Prostate gland (tissue), 2 donors: ENCODE results near the gene DEFB129. TPM values are rescaled to one million over a fixed set of nuclear protein-coding genes. Genes with fewer than 3 reads are reported as not detected.
"Not testable (repeated sequence)": the region's sequence is repeated elsewhere in the genome, so short reads cannot be mapped to it uniquely, and the experiment has no call there.

Experiments used
- DNase-seq: peaks from one replicate; pipeline ENCODE4 v3.0.0-alpha.2; 2019; ENCODE audit warnings: low spot score
- H3K27ac ChIP-seq, 2 donors: fragments of 200-600 bp; sonication (generic); 2 replicates each; pipeline ENCODE4 v1.5.1; 2017 to 2019
- H3K27me3 ChIP-seq: fragments of 200-600 bp; sonication (generic); replicated peaks from 2 replicates; pipeline ENCODE4 v1.5.1; 2019; ENCODE audit not compliant: insufficient read depth
- H3K36me3 ChIP-seq, 2 donors: fragments of 200-600 bp; sonication (generic); 1 replicate in 1 of 2; 2 replicates in 1 of 2; pipeline versions ENCODE4 v1.5.1 to v1.8.1; 2017 to 2019
- H3K4me1 ChIP-seq: fragments of 200-600 bp; sonication (generic); replicated peaks from 2 replicates; pipeline ENCODE4 v1.5.1; 2019
- H3K4me3 ChIP-seq, 2 donors: fragments of 200-600 bp; sonication (generic); 2 replicates each; pipeline ENCODE4 v1.5.1; 2017 to 2019
- H3K9me3 ChIP-seq: fragments of 200-600 bp; sonication (generic); 2 replicates; pipeline ENCODE4 v1.5.1; 2017
- POLR2A ChIP-seq: fragments of 450-650 bp; IDR thresholded peaks from one replicate; pipeline ENCODE4 v1.6.1; 2016; ENCODE audit warnings: antibody characterized with exemption, mild to moderate bottlenecking
- POLR2AphosphoS5 ChIP-seq: sonication (generic); formaldehyde crosslinking; IDR thresholded peaks from one replicate; pipeline ENCODE4 v1.6.1; 2017; ENCODE audit warnings: antibody characterized with exemption
- WGBS: methylation state at CpG from one replicate; pipeline ENCODE4 v1.1.5; 2018; 5-methylcytosine and 5-hydroxymethylcytosine counted together
- intact Hi-C: fragments of 100-400 bp; cut with DNase I; formaldehyde crosslinking; loops from one replicate; pipeline ENCODE4 v1.14.2; 2022
- total RNA-seq, 2 donors: library from RNA; depleted of rRNA; stranded (reverse); fragments of >200 nt; gene quantifications; one replicate each; pipeline ENCODE4 v1.1.0, GENCODE V29; 2016
- TF ChIP-seq, protein P1 (sequence below), 4 experiments: fragments of 200-600 bp in 2 of 4; fragments of 450-650 bp in 2 of 4; sonication (generic) in 2 of 4; IDR thresholded peaks; 1 replicate in 3 of 4; 2 replicates in 1 of 4; pipeline ENCODE4 v1.5.1; 2016 to 2019; ENCODE audit warnings: antibody characterized with exemption in 4 of 4, mild to moderate bottlenecking in 2 of 4, moderate library complexity in 2 of 4

DEFB129 gene
- total RNA-seq, 2 donors from 2014 or later = not detected

GRCh38 chr20:251354-251753 is 24.3 kb downstream of the DEFB129 start:
- H3K27me3 ChIP-seq = no peaks in the 10 kb centered on the region
- no peak for DNase-seq
- TF ChIP-seq POLR2A = no peak
- peak; percentile 5 for TF ChIP-seq POLR2AphosphoS5
- intact Hi-C loops = no loop called here
- WGBS = 33% methylated on average over 2 of the region's 2 CpGs
- H3K4me3 ChIP-seq = no peak overlapping the region
- H3K27ac ChIP-seq = no peak overlapping the region
- peaks cover 5% of the 10 kb centered on the region for H3K4me1 ChIP-seq
- H3K36me3 ChIP-seq = no peaks in the 10 kb centered on the region
- H3K9me3 ChIP-seq = no peaks in the 10 kb centered on the region

DNA sequence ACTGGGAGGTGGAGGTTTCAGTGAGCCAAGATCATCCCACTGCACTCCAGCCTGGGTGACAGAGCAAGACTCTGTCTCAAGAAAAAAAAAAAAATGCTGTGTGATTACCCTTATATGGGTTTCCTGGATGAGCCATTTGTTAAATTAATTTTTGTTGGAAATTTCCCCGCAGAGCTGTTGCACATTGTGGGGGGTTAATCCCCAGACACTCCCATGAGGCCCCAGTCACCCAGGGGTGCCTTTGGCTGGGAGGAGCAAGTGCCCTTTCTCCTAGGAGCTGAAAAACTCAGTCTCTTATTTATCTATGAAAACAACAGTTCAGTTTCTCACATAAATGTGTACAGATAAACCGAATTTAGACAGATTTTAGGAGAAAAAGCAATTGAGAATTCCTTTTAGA is 25.7 kb downstream of the DEFB129 start:
- no peak for TF ChIP-seq POLR2A
- TF ChIP-seq, protein P1, sequence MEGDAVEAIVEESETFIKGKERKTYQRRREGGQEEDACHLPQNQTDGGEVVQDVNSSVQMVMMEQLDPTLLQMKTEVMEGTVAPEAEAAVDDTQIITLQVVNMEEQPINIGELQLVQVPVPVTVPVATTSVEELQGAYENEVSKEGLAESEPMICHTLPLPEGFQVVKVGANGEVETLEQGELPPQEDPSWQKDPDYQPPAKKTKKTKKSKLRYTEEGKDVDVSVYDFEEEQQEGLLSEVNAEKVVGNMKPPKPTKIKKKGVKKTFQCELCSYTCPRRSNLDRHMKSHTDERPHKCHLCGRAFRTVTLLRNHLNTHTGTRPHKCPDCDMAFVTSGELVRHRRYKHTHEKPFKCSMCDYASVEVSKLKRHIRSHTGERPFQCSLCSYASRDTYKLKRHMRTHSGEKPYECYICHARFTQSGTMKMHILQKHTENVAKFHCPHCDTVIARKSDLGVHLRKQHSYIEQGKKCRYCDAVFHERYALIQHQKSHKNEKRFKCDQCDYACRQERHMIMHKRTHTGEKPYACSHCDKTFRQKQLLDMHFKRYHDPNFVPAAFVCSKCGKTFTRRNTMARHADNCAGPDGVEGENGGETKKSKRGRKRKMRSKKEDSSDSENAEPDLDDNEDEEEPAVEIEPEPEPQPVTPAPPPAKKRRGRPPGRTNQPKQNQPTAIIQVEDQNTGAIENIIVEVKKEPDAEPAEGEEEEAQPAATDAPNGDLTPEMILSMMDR (IDR thresholded peaks at IDR 0.05) = no peak
- TF ChIP-seq POLR2AphosphoS5 = no peak
- peaks cover 5% of the 10 kb centered on the region for H3K4me1 ChIP-seq
- WGBS = 78% methylated on average over 2 of the region's 2 CpGs

GRCh38 chr20:253447-253846 is 26.4 kb downstream of the DEFB129 start:
- intact Hi-C loops = not testable (repeated sequence)

More for the DNA sequence above, 25.7 kb downstream of the DEFB129 start:
- H3K36me3 ChIP-seq = no peaks in the 10 kb centered on the region
- H3K9me3 ChIP-seq = no peaks in the 10 kb centered on the region
- H3K27me3 ChIP-seq = no peaks in the 10 kb centered on the region
- H3K27ac ChIP-seq = no peak overlapping the region
- DNase-seq = no peak
- no peak overlapping the region for H3K4me3 ChIP-seq
- intact Hi-C loops = no loop called here

GRCh38 chr20:257419-257818 is 30.4 kb downstream of the DEFB129 start, which contains the start of gene DEFB132:
Gene DEFB132, plus strand, starts transcription at chr20:257724. Its CDS starts 55 bp downstream, at chr20:257779.
- no peaks in the 10 kb centered on the region for H3K4me1 ChIP-seq
- TF ChIP-seq POLR2AphosphoS5 = peak; percentile 84
- TF ChIP-seq POLR2A = no peak
- TF ChIP-seq, protein P1 (IDR thresholded peaks at IDR 0.05) = no peak
- H3K4me3 ChIP-seq = no peak within 1 kb of the TSS
- peak; percentile 83 for DNase-seq
- no peaks in the 10 kb centered on the region for H3K9me3 ChIP-seq
- peak within 1 kb of the TSS; percentile 21 to 56 for H3K27ac ChIP-seq
- WGBS = 36% methylated on average over 7 of the region's 7 CpGs
- H3K27me3 ChIP-seq = no peaks in the 10 kb centered on the region
- intact Hi-C loops = no loop called here
- no peaks in the 10 kb centered on the region for H3K36me3 ChIP-seq

More at GRCh38 chr20:253447-253846, 26.4 kb downstream of the DEFB129 start:
- not testable (repeated sequence) for H3K36me3 ChIP-seq, DNase-seq, H3K9me3 ChIP-seq, H3K27ac ChIP-seq, H3K27me3 ChIP-seq, H3K4me1 ChIP-seq, H3K4me3 ChIP-seq
- 22% methylated on average over 6 of the region's 6 CpGs for WGBS

GRCh38 chr20:258269-258858 is 31.3 kb downstream of the DEFB129 start:
- intact Hi-C loops = no loop called here
- no peaks in the 10 kb centered on the region for H3K36me3 ChIP-seq
- TF ChIP-seq, protein P1 (IDR thresholded peaks at IDR 0.05) = no peak
- TF ChIP-seq POLR2A (no peak), POLR2AphosphoS5 (no peak)
- no peak overlapping the region for H3K4me3 ChIP-seq
- H3K4me1 ChIP-seq = no peaks in the 10 kb centered on the region
- WGBS = 68% methylated on average over 4 of the region's 4 CpGs
- H3K27me3 ChIP-seq = no peaks in the 10 kb centered on the region
- no peaks in the 10 kb centered on the region for H3K9me3 ChIP-seq
- H3K27ac ChIP-seq = peak overlapping the region in 1 of 2 donors; percentile 56
- DNase-seq = no peak

- TF ChIP-seq, protein P1 (IDR thresholded peaks at IDR 0.05) = no peak
- no peak for TF ChIP-seq POLR2AphosphoS5
- H3K27ac ChIP-seq = no peak overlapping the region
- no peaks in the 10 kb centered on the region for H3K36me3 ChIP-seq
- no peaks in the 10 kb centered on the region for H3K27me3 ChIP-seq
- 72% methylated on average over 8 of the region's 8 CpGs for WGBS
- intact Hi-C loops = no loop called here
- no peaks in the 10 kb centered on the region for H3K9me3 ChIP-seq
- no peak for DNase-seq
- H3K4me1 ChIP-seq = no peaks in the 10 kb centered on the region
- H3K4me3 ChIP-seq = no peak overlapping the region
Observed at GRCh38 chr20:258963-259362, 31.9 kb downstream of the DEFB129 start.
